Trophoblast cell (in vitro differentiated cells and primary cell): Measurements from ENCODE around the gene FAM9C.

Source experiments
- DNase-seq, 2 donors: peaks; one replicate each; pipeline ENCODE4 v3.0.0-alpha.2; 2016
- H2AFZ ChIP-seq: 2 replicates; pipeline ENCODE4 v1.6.1; 2013; ENCODE audit warnings: low read length, moderate library complexity, mild to moderate bottlenecking; ENCODE audit not compliant: insufficient read depth, poor library complexity
- H2AK5ac ChIP-seq: 2 replicates; pipeline ENCODE4 v1.6.1; 2013; ENCODE audit warnings: mild to moderate bottlenecking, low read length
- H2BK120ac ChIP-seq: 2 replicates; pipeline ENCODE4 v1.6.1; 2013; ENCODE audit warnings: low read length, mild to moderate bottlenecking, moderate library complexity; ENCODE audit not compliant: insufficient read depth, poor library complexity
- H2BK12ac ChIP-seq: 2 replicates; pipeline ENCODE4 v1.6.1; 2013; ENCODE audit warnings: mild to moderate bottlenecking, low read length, moderate library complexity
- H2BK5ac ChIP-seq: 2 replicates; pipeline ENCODE4 v1.6.1; 2013; ENCODE audit warnings: low read length, low read depth, moderate library complexity, mild to moderate bottlenecking; ENCODE audit not compliant: poor library complexity
- H3K14ac ChIP-seq: 2 replicates; pipeline ENCODE4 v1.6.1; 2013; ENCODE audit warnings: mild to moderate bottlenecking, low read length
- H3K18ac ChIP-seq: 2 replicates; pipeline ENCODE4 v1.6.1; 2013; ENCODE audit warnings: mild to moderate bottlenecking, low read length
- H3K23ac ChIP-seq: 2 replicates; pipeline ENCODE4 v1.6.1; 2013; ENCODE audit warnings: low read length
- H3K27ac ChIP-seq: 2 replicates; pipeline ENCODE4 v1.5.1; 2013; ENCODE audit warnings: low read depth, mild to moderate bottlenecking, inconsistent platforms, low read length, moderate library complexity
- H3K27me3 ChIP-seq: 2 replicates; pipeline ENCODE4 v1.6.1; 2013; ENCODE audit warnings: inconsistent platforms, mild to moderate bottlenecking, low read length, moderate library complexity; ENCODE audit not compliant: insufficient read depth
- H3K36me3 ChIP-seq, 2 experiments: 1 replicate in 1 of 2; 2 replicates in 1 of 2; pipeline ENCODE4 v1.6.1; 2013; ENCODE audit warnings: low read length in 2 of 2, mild to moderate bottlenecking in 2 of 2, moderate library complexity in 1 of 2; ENCODE audit not compliant: insufficient read depth in 2 of 2, control insufficient read depth in 1 of 2
- H3K4ac ChIP-seq: 2 replicates; pipeline ENCODE4 v1.6.1; 2013; ENCODE audit warnings: low read depth, mild to moderate bottlenecking, low read length, moderate library complexity
- H3K4me1 ChIP-seq, 2 experiments: 1 replicate in 1 of 2; 2 replicates in 1 of 2; pipeline ENCODE4 v1.6.1; 2013; ENCODE audit warnings: low read length in 2 of 2, mild to moderate bottlenecking in 2 of 2, moderate library complexity in 1 of 2; ENCODE audit not compliant: insufficient read depth in 2 of 2, control insufficient read depth in 1 of 2
- H3K4me2 ChIP-seq: 2 replicates; pipeline ENCODE4 v1.6.1; 2013; ENCODE audit warnings: inconsistent platforms, mild to moderate bottlenecking, low read length, moderate library complexity
- H3K4me3 ChIP-seq: 2 replicates; pipeline ENCODE4 v1.5.1; 2013; ENCODE audit warnings: mild to moderate bottlenecking, low read depth, low read length, inconsistent platforms
- H3K79me1 ChIP-seq: one replicate; pipeline ENCODE4 v1.6.1; 2013; ENCODE audit warnings: low read length
- H3K79me2 ChIP-seq: 2 replicates; pipeline ENCODE4 v1.6.1; 2013; ENCODE audit warnings: low read length, mild to moderate bottlenecking; ENCODE audit not compliant: control insufficient read depth, insufficient read depth, poor library complexity
- H3K9ac ChIP-seq: 2 replicates; pipeline ENCODE4 v1.6.1; 2013; ENCODE audit warnings: mild to moderate bottlenecking, low read length
- H3K9me3 ChIP-seq: 2 replicates; pipeline ENCODE4 v1.6.1; 2013; ENCODE audit warnings: low read depth, mild to moderate bottlenecking, control low read depth, inconsistent platforms, low read length; ENCODE audit not compliant: insufficient read depth
- H4K12ac ChIP-seq: 2 replicates; pipeline ENCODE4 v1.6.1; 2013; ENCODE audit warnings: low read depth, mild to moderate bottlenecking, low read length, moderate library complexity
- H4K8ac ChIP-seq: 2 replicates; pipeline ENCODE4 v1.6.1; 2013; ENCODE audit warnings: low read depth, mild to moderate bottlenecking, low read length, moderate library complexity
- H4K91ac ChIP-seq: one replicate; pipeline ENCODE4 v1.6.1; 2013; ENCODE audit warnings: low read depth, mild to moderate bottlenecking, low read length, moderate library complexity
- WGBS: extraction: QIAGEN DNeasy Blood & Tissue Kit; methylation state at CpG from one replicate; pipeline ENCODE4 v1.1.7; 2013; ENCODE audit warnings: missing lambda C conversion rate; ENCODE audit not compliant: insufficient read length, insufficient coverage; ENCODE audit errors: extremely low coverage; 5-methylcytosine and 5-hydroxymethylcytosine counted together

The FAM9C gene

DNA sequence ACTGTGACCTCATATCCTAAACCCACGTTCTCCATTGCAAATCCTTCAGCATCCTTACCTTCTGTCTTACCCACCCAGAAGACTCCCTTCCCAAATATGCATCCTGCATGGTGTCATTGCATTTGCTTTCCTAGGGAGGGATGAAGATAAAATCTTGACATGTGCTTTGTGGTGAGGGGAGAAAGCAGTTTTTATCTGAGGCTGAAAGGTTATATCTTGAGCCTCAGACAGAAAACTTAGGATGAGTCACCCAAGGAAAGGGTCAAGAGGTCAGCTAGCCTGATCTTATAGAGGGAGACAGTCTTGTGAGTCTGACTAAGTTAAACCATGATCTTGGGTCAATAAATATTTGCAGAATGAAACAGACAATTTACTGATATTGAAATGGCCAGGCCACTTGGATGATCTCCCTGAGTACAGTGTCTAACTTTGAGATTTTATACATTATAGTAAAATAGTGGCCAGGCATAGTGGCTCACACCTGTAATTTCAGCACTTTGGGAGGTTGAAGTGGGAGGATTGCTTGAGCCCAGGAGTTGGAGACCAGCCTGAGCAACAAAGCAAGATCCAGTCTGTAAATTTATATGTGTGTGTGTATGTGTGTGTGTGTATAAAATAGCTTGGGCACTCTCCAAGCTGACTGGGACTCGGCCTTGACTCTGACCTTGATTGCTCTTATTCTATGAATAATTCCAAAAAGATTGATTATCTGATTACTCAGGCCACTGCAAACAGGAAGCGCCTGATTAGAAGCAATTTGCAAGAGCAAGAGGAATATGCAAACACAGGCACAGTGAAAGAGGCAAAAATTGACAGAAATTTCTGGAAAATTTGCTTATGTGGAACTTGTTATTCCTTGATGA is 15.4 kb upstream of the FAM9C start:
- no peak overlapping the region for H3K4me3 ChIP-seq
- H4K12ac ChIP-seq: no peak overlapping the region
- no peaks in the 10 kb centered on the region for H3K36me3 ChIP-seq
- H3K4me1 ChIP-seq: peaks cover 0 to 4% of the 10 kb centered on the region in 2 experiments
- H3K79me2 ChIP-seq: no peaks in the 10 kb centered on the region
- H4K8ac ChIP-seq: no peak overlapping the region
- no peak overlapping the region for H3K4ac ChIP-seq
- H2BK5ac ChIP-seq: peak overlapping the region; percentile 17
- H3K9me3 ChIP-seq: peaks cover 4% of the 10 kb centered on the region
- no peak overlapping the region for H2AFZ ChIP-seq
- H3K4me2 ChIP-seq: no peak overlapping the region
- H3K9ac ChIP-seq: no peak overlapping the region
- DNase-seq: peak in 1 of 2 donors; percentile 7
- H2AK5ac ChIP-seq: no peak overlapping the region
- H2BK120ac ChIP-seq: no peak overlapping the region
- H3K79me1 ChIP-seq: no peaks in the 10 kb centered on the region
- H3K27me3 ChIP-seq: no peaks in the 10 kb centered on the region
- no peak overlapping the region for H3K14ac ChIP-seq
- H4K91ac ChIP-seq: peak overlapping the region; percentile 55
- H2BK12ac ChIP-seq: no peak overlapping the region
- H3K27ac ChIP-seq: no peak overlapping the region
- H3K18ac ChIP-seq: no peak overlapping the region
- WGBS: no CpG with 5 or more reads among the region's 3 CpGs
- H3K23ac ChIP-seq: no peak overlapping the region

DNA sequence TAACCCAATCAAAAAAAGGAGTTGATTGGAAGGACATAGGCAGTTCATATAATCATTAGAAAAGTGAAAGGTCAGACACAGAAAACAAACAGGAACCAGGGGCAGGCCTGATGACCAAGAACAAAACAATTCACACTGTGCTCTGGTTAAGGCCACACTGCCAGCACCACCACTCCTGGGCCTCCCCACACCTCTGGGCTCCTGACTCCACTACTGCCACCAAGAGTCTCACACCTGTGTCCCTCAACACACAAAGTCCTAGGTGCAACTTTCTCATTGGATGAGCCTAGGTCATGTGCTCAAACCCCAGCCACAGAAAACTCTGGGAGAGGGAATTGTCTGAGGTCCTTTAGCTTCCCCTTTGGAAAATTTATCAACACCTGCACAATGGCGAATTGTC is 11.1 kb upstream of the FAM9C start:
- no peak overlapping the region for H3K18ac ChIP-seq
- H3K23ac ChIP-seq: no peak overlapping the region
- no CpG with 5 or more reads among the region's 1 CpG for WGBS

DNA sequence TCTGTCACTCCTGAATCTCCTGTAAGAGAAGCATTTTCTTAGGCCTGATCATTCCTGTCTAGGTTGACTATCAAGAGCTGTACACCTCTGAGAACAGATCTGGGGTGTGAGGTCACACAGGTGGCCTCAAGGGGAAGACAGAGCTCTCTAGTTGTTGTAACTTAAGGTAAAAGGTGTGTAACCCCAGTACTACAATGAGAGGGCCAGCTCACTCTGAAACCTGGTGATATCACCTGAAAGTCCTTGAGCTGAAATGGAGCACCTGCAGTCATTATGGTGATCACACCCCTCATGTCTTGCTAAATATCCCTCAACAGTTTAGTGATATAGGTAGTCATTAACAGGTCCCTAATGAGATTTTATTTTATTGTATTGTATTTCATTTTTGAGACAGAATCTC is 8.8 kb upstream of the FAM9C start:
- H3K4ac ChIP-seq: no peak overlapping the region
- H3K9ac ChIP-seq: no peak overlapping the region
- H3K4me2 ChIP-seq: no peak overlapping the region
- no peaks in the 10 kb centered on the region for H3K79me1 ChIP-seq
- H4K12ac ChIP-seq: no peak overlapping the region
- H3K36me3 ChIP-seq: no peaks in the 10 kb centered on the region
- no peak overlapping the region for H2BK5ac ChIP-seq
- no peak overlapping the region for H4K91ac ChIP-seq
- H3K14ac ChIP-seq: no peak overlapping the region
- no peak overlapping the region for H2AFZ ChIP-seq
- no peak overlapping the region for H2BK12ac ChIP-seq
- H3K18ac ChIP-seq: no peak overlapping the region
- no peak overlapping the region for H2BK120ac ChIP-seq
- H2AK5ac ChIP-seq: no peak overlapping the region
- no peak overlapping the region for H3K23ac ChIP-seq
- H3K79me2 ChIP-seq: no peaks in the 10 kb centered on the region
- H4K8ac ChIP-seq: no peak overlapping the region
- no peaks in the 10 kb centered on the region for H3K27me3 ChIP-seq
- no peak overlapping the region for H3K27ac ChIP-seq
- H3K4me3 ChIP-seq: no peak overlapping the region
- H3K9me3 ChIP-seq: no peaks in the 10 kb centered on the region
- H3K4me1 ChIP-seq: no peaks in the 10 kb centered on the region
- no peak for DNase-seq

More for the DNA sequence above, 11.1 kb upstream of the FAM9C start:
- no peak overlapping the region for H2BK12ac ChIP-seq
- no peaks in the 10 kb centered on the region for H3K9me3 ChIP-seq
- H2AK5ac ChIP-seq: no peak overlapping the region
- no peaks in the 10 kb centered on the region for H3K36me3 ChIP-seq
- H3K4me1 ChIP-seq: peaks cover 0 to 4% of the 10 kb centered on the region in 2 experiments
- H3K27ac ChIP-seq: no peak overlapping the region
- H2BK5ac ChIP-seq: no peak overlapping the region
- no peak for DNase-seq
- no peaks in the 10 kb centered on the region for H3K79me1 ChIP-seq
- no peak overlapping the region for H2BK120ac ChIP-seq
- no peak overlapping the region for H2AFZ ChIP-seq
- no peak overlapping the region for H3K4me2 ChIP-seq
- no peaks in the 10 kb centered on the region for H3K27me3 ChIP-seq
- H3K4ac ChIP-seq: no peak overlapping the region
- H4K8ac ChIP-seq: no peak overlapping the region
- H3K9ac ChIP-seq: no peak overlapping the region
- H3K14ac ChIP-seq: no peak overlapping the region
- no peak overlapping the region for H4K91ac ChIP-seq
- no peaks in the 10 kb centered on the region for H3K79me2 ChIP-seq
- H3K4me3 ChIP-seq: no peak overlapping the region
- H4K12ac ChIP-seq: no peak overlapping the region

DNA sequence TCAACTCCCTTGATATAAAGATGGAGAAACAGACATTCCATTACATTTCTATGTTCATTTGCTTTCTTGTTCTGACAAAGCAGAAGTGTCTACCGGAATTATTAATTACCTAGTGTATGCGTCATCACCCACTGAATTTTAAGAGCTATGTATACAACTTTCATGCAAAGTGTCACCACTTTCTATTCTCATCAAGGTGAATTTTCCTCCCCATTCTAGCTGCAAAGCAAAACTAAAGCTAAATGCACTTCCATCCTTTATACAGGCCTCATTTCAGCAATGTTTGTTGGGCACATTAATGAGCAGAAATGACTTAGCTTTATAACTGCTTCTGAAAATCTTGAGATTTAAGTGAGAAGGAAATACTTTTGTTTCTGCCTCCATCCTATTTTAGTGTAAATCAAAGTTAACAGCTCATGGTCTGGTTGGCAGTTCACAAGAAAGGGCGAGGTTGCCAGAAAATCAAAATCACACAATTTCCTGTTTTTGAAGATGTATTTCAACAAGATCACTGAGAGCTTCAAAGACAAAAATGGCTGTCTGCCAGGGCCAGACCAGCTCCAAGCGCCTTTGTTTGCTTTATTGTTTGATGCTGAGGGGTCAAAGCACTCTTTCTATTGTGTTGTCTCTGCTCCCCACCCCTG is 7.2 kb upstream of the FAM9C start:
- DNase-seq: no peak
- H3K79me2 ChIP-seq: no peaks in the 10 kb centered on the region
- no peak overlapping the region for H3K14ac ChIP-seq
- no peak overlapping the region for H2BK5ac ChIP-seq
- H3K18ac ChIP-seq: no peak overlapping the region
- no peak overlapping the region for H2BK120ac ChIP-seq
- H2AK5ac ChIP-seq: no peak overlapping the region
- H2AFZ ChIP-seq: no peak overlapping the region
- no peak overlapping the region for H3K4me2 ChIP-seq
- no CpG with 5 or more reads among the region's 4 CpGs for WGBS
- H4K12ac ChIP-seq: no peak overlapping the region
- H3K4ac ChIP-seq: no peak overlapping the region
- H3K4me1 ChIP-seq: no peaks in the 10 kb centered on the region
- H3K36me3 ChIP-seq: no peaks in the 10 kb centered on the region
- H2BK12ac ChIP-seq: no peak overlapping the region
- no peak overlapping the region for H3K27ac ChIP-seq
- H3K27me3 ChIP-seq: no peaks in the 10 kb centered on the region
- H3K9me3 ChIP-seq: no peaks in the 10 kb centered on the region
- no peak overlapping the region for H4K8ac ChIP-seq
- no peak overlapping the region for H3K4me3 ChIP-seq
- H4K91ac ChIP-seq: no peak overlapping the region
- H3K23ac ChIP-seq: no peak overlapping the region
- no peak overlapping the region for H3K9ac ChIP-seq
- no peaks in the 10 kb centered on the region for H3K79me1 ChIP-seq
